SU-DHL-6 (cell line): ENCODE measurements around the gene SLC35E4.

Experiments
- H2AFZ ChIP-seq: fragments of 200-600 bp; sonication (generic); 2 replicates; pipeline ENCODE4 v1.6.1; 2014; ENCODE audit warnings: low read depth, mild to moderate bottlenecking, moderate library complexity, mixed read lengths, antibody characterized with exemption, low read length; ENCODE audit not compliant: severe bottlenecking
- H3F3A ChIP-seq: fragments of 200-600 bp; shearing (Covaris generic); 2 replicates; pipeline ENCODE4 v1.6.0; 2016; ENCODE audit warnings: antibody characterized with exemption, mild to moderate bottlenecking; ENCODE audit not compliant: insufficient read depth
- H3K27ac ChIP-seq: fragments of 200-600 bp; sonication (generic); 2 replicates; pipeline ENCODE4 v1.5.1; 2016; ENCODE audit warnings: low read depth, mild to moderate bottlenecking, low read length, moderate library complexity, mixed read lengths
- H3K27me3 ChIP-seq: fragments of 200-600 bp; sonication (generic), shearing (Covaris generic); 2 replicates; pipeline ENCODE4 v1.6.0; 2014; ENCODE audit warnings: mild to moderate bottlenecking, low read length
- H3K36me3 ChIP-seq: fragments of 200-600 bp; sonication (generic); 2 replicates; pipeline ENCODE4 v1.6.1; 2014; ENCODE audit warnings: mild to moderate bottlenecking, low read length, mixed read lengths
- H3K4me2 ChIP-seq: fragments of 300-600, 200-600 bp; shearing (Covaris generic), sonication (generic); 2 replicates; pipeline ENCODE4 v1.6.0; 2014; ENCODE audit warnings: low read length, low read depth, mild to moderate bottlenecking; ENCODE audit not compliant: poor library complexity, severe bottlenecking
- H3K4me3 ChIP-seq: fragments of 200-600 bp; sonication (generic); 2 replicates; pipeline ENCODE4 v1.5.1; 2014; ENCODE audit warnings: antibody characterized with exemption, low read length, mild to moderate bottlenecking, mixed read lengths; ENCODE audit not compliant: insufficient read depth, poor library complexity, severe bottlenecking
- H3K79me2 ChIP-seq: fragments of 200-600 bp; sonication (generic); 2 replicates; pipeline ENCODE4 v1.6.1; 2014; ENCODE audit warnings: mild to moderate bottlenecking, low read length, moderate library complexity; ENCODE audit not compliant: insufficient read depth
- H3K9ac ChIP-seq: fragments of 200-600 bp; sonication (generic); 2 replicates; pipeline ENCODE4 v1.7.0; 2014; ENCODE audit warnings: mild to moderate bottlenecking, low read length
- H3K9me2 ChIP-seq: fragments of 200-600 bp; sonication (generic); replicated peaks from 2 replicates; pipeline ENCODE4 v1.6.1; 2014; ENCODE audit warnings: low read length; ENCODE audit not compliant: insufficient read depth
- H3K9me3 ChIP-seq: fragments of 200-600 bp; sonication (generic); 2 replicates; pipeline ENCODE4 v1.6.1; 2014; ENCODE audit warnings: low read length, mixed read lengths; ENCODE audit not compliant: insufficient read depth
- H4K20me1 ChIP-seq: fragments of 200-600 bp; sonication (generic); 2 replicates; pipeline ENCODE4 v1.6.1; 2014; ENCODE audit warnings: low read depth, mild to moderate bottlenecking, antibody characterized with exemption, low read length, moderate library complexity, mixed read lengths
- CTCF ChIP-seq: fragments of 200-600 bp; sonication (generic); IDR thresholded peaks from one replicate; pipeline ENCODE4 v1.5.1; 2017; ENCODE audit warnings: antibody characterized with exemption, mild to moderate bottlenecking, low read length, moderate library complexity; ENCODE audit not compliant: insufficient read depth, poor library complexity, severe bottlenecking
- EZH2phosphoT487 ChIP-seq: fragments of 200-600 bp; sonication (generic), shearing (Covaris generic); conservative IDR thresholded peaks from 2 replicates; pipeline ENCODE4 v1.6.1; 2018; ENCODE audit warnings: mild to moderate bottlenecking, antibody characterized with exemption, low read length, moderate library complexity, mixed read lengths

The SLC35E4 gene

DNA sequence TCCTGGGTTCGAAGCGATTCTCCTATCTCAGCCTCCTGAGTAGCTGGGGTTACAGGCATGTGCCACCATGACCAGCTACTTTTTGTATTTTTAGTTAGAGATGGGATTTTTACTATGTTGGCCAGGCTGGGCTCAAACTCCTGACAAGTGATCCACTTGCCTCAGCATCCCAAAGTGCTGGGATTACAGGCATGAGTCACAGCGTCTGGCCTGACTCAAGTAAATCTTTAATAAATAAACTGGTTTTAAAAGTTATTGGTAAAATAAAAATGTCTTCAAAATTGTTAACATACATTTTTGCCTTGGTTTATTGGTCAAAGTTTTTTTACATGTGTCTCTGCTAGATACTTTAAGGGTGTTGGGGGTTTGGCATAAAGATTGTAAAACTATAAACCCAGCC, 36.6 kb upstream of the SLC35E4 start:
- no peaks in the 10 kb centered on the region for H3K9me2 ChIP-seq
- H3K9ac ChIP-seq: no peak overlapping the region
- H3K4me2 ChIP-seq: no peak overlapping the region

GRCh38 chr22:30600921-30601320, 34.7 kb upstream of the SLC35E4 start:
- Histone ChIP-seq H3K4me3 (no peak overlapping the region), H3K4me2 (no peak overlapping the region), H2AFZ (no peak overlapping the region), H3F3A (no peaks in the 10 kb centered on the region), H3K27me3 (no peaks in the 10 kb centered on the region), H4K20me1 (no peaks in the 10 kb centered on the region), H3K9ac (no peak overlapping the region), H3K9me3 (no peaks in the 10 kb centered on the region), H3K9me2 (no peaks in the 10 kb centered on the region), H3K79me2 (no peaks in the 10 kb centered on the region), H3K36me3 (no peaks in the 10 kb centered on the region), H3K27ac (no peak overlapping the region)
- TF ChIP-seq EZH2phosphoT487 (no peak), CTCF (no peak)

More for the DNA sequence above, 36.6 kb upstream of the SLC35E4 start:
- H2AFZ ChIP-seq: no peak overlapping the region
- TF ChIP-seq CTCF (no peak), EZH2phosphoT487 (no peak)
- H3K27ac ChIP-seq: no peak overlapping the region
- H3K4me3 ChIP-seq: no peak overlapping the region
- no peaks in the 10 kb centered on the region for H3K27me3 ChIP-seq
- H3K9me3 ChIP-seq: no peaks in the 10 kb centered on the region
- no peaks in the 10 kb centered on the region for H3F3A ChIP-seq
- H4K20me1 ChIP-seq: no peaks in the 10 kb centered on the region
- H3K36me3 ChIP-seq: no peaks in the 10 kb centered on the region
- H3K79me2 ChIP-seq: no peaks in the 10 kb centered on the region

- no peaks in the 10 kb centered on the region for H3K9me3 ChIP-seq
- no peak overlapping the region for H3K4me2 ChIP-seq
- no peaks in the 10 kb centered on the region for H4K20me1 ChIP-seq
- TF ChIP-seq EZH2phosphoT487: no peak
- no peak for TF ChIP-seq CTCF
- no peak overlapping the region for H3K4me3 ChIP-seq
- H3F3A ChIP-seq: no peaks in the 10 kb centered on the region
- no peaks in the 10 kb centered on the region for H3K27me3 ChIP-seq
- H3K9ac ChIP-seq: no peak overlapping the region
- H3K79me2 ChIP-seq: no peaks in the 10 kb centered on the region
- H3K9me2 ChIP-seq: no peaks in the 10 kb centered on the region
- H3K36me3 ChIP-seq: no peaks in the 10 kb centered on the region
- H2AFZ ChIP-seq: no peak overlapping the region
- H3K27ac ChIP-seq: no peak overlapping the region
Observed at GRCh38 chr22:30601464-30601863, 34.1 kb upstream of the SLC35E4 start.

GRCh38 chr22:30602049-30602448, 33.5 kb upstream of the SLC35E4 start:
- H4K20me1 ChIP-seq: no peaks in the 10 kb centered on the region
- no peaks in the 10 kb centered on the region for H3K36me3 ChIP-seq
- no peak overlapping the region for H3K27ac ChIP-seq
- H3K9me3 ChIP-seq: no peaks in the 10 kb centered on the region
- H3F3A ChIP-seq: no peaks in the 10 kb centered on the region
- no peaks in the 10 kb centered on the region for H3K79me2 ChIP-seq
- no peaks in the 10 kb centered on the region for H3K9me2 ChIP-seq
- H3K9ac ChIP-seq: no peak overlapping the region
- no peaks in the 10 kb centered on the region for H3K27me3 ChIP-seq
- H3K4me3 ChIP-seq: no peak overlapping the region
- TF ChIP-seq EZH2phosphoT487 (no peak), CTCF (peak; percentile 19)
- no peak overlapping the region for H3K4me2 ChIP-seq
- no peak overlapping the region for H2AFZ ChIP-seq
